ENCODE data around the gene NPTXR. TPM values are rescaled to one million over a fixed set of nuclear protein-coding genes. Genes with fewer than 3 reads are reported as not detected.

Gene NPTXR
- total and polyA plus RNA-seq, 2 donors (not counting 1 experiment from before 2014, with no cell fraction given): 1.0 to 2.0 TPM

- Histone ChIP-seq H3K4me1 (ENCODE audit: control insufficient read depth, extremely low read depth, insufficient read depth, low read length) (no peaks in the 10 kb centered on the region), H3K36me3 (ENCODE audit: control insufficient read depth, insufficient read depth, low read length) (no peaks in the 10 kb centered on the region), H4K20me1 (ENCODE audit: control insufficient read depth, extremely low read depth, insufficient read depth, low read length) (no peaks in the 10 kb centered on the region), H3K27ac (ENCODE audit: insufficient read depth, low read length) (no peak overlapping the region), H3K4me3 (replicated peaks in 1 of 4; ENCODE audit: control extremely low read depth in 1 of 4, insufficient read depth in 1 of 4, low read depth in 3 of 4, low read length in 4 of 4) (no peak overlapping the region), H3K9ac (ENCODE audit: insufficient read depth, low read length) (no peak overlapping the region), H3K79me2 (ENCODE audit: control insufficient read depth, insufficient read depth, low read length) (no peaks in the 10 kb centered on the region), H2AFZ (ENCODE audit: low read length) (no peak overlapping the region), H3K9me3 (ENCODE audit: control insufficient read depth, insufficient read depth, low read depth, low read length) (no peaks in the 10 kb centered on the region), H3K4me2 (ENCODE audit: extremely low read depth, insufficient read depth, low read length) (no peak overlapping the region), H3K27me3 (ENCODE audit: control insufficient read depth, insufficient read depth, low read length) (no peaks in the 10 kb centered on the region)
- TF ChIP-seq, protein P1, sequence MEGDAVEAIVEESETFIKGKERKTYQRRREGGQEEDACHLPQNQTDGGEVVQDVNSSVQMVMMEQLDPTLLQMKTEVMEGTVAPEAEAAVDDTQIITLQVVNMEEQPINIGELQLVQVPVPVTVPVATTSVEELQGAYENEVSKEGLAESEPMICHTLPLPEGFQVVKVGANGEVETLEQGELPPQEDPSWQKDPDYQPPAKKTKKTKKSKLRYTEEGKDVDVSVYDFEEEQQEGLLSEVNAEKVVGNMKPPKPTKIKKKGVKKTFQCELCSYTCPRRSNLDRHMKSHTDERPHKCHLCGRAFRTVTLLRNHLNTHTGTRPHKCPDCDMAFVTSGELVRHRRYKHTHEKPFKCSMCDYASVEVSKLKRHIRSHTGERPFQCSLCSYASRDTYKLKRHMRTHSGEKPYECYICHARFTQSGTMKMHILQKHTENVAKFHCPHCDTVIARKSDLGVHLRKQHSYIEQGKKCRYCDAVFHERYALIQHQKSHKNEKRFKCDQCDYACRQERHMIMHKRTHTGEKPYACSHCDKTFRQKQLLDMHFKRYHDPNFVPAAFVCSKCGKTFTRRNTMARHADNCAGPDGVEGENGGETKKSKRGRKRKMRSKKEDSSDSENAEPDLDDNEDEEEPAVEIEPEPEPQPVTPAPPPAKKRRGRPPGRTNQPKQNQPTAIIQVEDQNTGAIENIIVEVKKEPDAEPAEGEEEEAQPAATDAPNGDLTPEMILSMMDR (conservative IDR thresholded peaks at IDR 0.05 in 1 of 2, IDR thresholded peaks at IDR 0.05 in 1 of 2; ENCODE audit: low read depth in 1 of 2, low read length in 2 of 2): no peak
- no peak for TF ChIP-seq EZH2 (IDR thresholded peaks at IDR 0.05; ENCODE audit: low read length, missing control alignments)
- DNase-seq (ENCODE audit: low read depth in 2 of 2): no peak
These were observed 15.1 kb downstream of the NPTXR start for GRCh38 chr22:38828616-38829205.

DNA sequence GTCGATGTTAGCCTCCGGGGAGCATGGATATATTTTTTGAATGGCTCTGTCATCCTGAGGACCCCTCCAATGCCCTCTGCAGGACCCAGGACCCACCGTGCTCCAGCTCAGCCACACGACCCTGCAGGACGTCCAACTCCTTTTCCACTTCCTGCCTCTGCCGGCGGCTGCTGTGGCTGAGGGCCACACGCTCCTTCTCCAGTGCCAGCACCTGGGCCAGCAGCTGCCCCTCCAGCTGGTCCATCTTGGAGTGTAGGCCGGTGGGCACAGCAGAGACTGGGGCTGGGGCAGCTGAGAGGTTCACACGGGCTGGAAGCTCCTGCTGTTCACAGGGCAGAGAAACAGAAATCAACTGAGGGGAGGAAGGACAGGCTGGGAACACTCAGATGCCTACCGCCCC, 15.6 kb downstream of the NPTXR start:
- no peak for TF ChIP-seq EZH2 (IDR thresholded peaks at IDR 0.05; ENCODE audit: low read length, missing control alignments)
- TF ChIP-seq, protein P1 (conservative IDR thresholded peaks at IDR 0.05 in 1 of 2, IDR thresholded peaks at IDR 0.05 in 1 of 2; ENCODE audit: low read depth in 1 of 2, low read length in 2 of 2): no peak
- no peaks in the 10 kb centered on the region for H3K4me1 ChIP-seq (ENCODE audit: control insufficient read depth, extremely low read depth, insufficient read depth, low read length)
- no peak overlapping the region for H2AFZ ChIP-seq (ENCODE audit: low read length)
- no peaks in the 10 kb centered on the region for H4K20me1 ChIP-seq (ENCODE audit: control insufficient read depth, extremely low read depth, insufficient read depth, low read length)
- DNase-seq (ENCODE audit: low read depth in 2 of 2): no peak
- no peaks in the 10 kb centered on the region for H3K9me3 ChIP-seq (ENCODE audit: control insufficient read depth, insufficient read depth, low read depth, low read length)
- H3K9ac ChIP-seq (ENCODE audit: insufficient read depth, low read length): no peak overlapping the region
- H3K27ac ChIP-seq (ENCODE audit: insufficient read depth, low read length): no peak overlapping the region
- H3K79me2 ChIP-seq (ENCODE audit: control insufficient read depth, insufficient read depth, low read length): no peaks in the 10 kb centered on the region
- no peak overlapping the region for H3K4me3 ChIP-seq (replicated peaks in 1 of 4; ENCODE audit: control extremely low read depth in 1 of 4, insufficient read depth in 1 of 4, low read depth in 3 of 4, low read length in 4 of 4)
- no peaks in the 10 kb centered on the region for H3K27me3 ChIP-seq (ENCODE audit: control insufficient read depth, insufficient read depth, low read length)
- no peak overlapping the region for H3K4me2 ChIP-seq (ENCODE audit: extremely low read depth, insufficient read depth, low read length)
- H3K36me3 ChIP-seq (ENCODE audit: control insufficient read depth, insufficient read depth, low read length): no peaks in the 10 kb centered on the region

DNA sequence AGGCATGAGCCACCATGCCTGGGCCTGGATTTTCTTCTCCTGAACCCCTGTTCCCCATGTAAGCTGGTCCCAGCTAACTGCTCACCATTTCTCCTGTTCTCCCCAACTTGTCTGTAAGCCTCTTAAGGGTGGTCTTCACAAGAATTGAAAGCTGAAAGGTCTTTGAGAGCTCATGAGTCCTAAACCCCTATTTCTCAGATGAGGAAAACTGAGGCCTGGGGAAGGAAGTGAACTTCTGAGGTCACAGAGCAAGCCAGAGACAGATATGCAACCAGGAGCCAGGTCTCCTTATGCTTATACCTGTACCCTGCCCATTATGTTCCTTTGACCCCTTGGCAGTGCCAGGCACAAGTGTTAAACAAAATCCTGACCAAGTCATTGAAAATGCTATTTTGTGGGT, 16.3 kb downstream of the NPTXR start:
- TF ChIP-seq EZH2 (IDR thresholded peaks at IDR 0.05; ENCODE audit: low read length, missing control alignments): no peak
- TF ChIP-seq, protein P1 (conservative IDR thresholded peaks at IDR 0.05 in 1 of 2, IDR thresholded peaks at IDR 0.05 in 1 of 2; ENCODE audit: low read depth in 1 of 2, low read length in 2 of 2): no peak
- Histone ChIP-seq H3K4me3 (replicated peaks in 1 of 4; ENCODE audit: control extremely low read depth in 1 of 4, insufficient read depth in 1 of 4, low read depth in 3 of 4, low read length in 4 of 4) (no peak overlapping the region), H3K27me3 (ENCODE audit: control insufficient read depth, insufficient read depth, low read length) (no peaks in the 10 kb centered on the region), H3K9ac (ENCODE audit: insufficient read depth, low read length) (no peak overlapping the region), H3K4me2 (ENCODE audit: extremely low read depth, insufficient read depth, low read length) (no peak overlapping the region), H4K20me1 (ENCODE audit: control insufficient read depth, extremely low read depth, insufficient read depth, low read length) (no peaks in the 10 kb centered on the region), H3K36me3 (ENCODE audit: control insufficient read depth, insufficient read depth, low read length) (no peaks in the 10 kb centered on the region), H3K4me1 (ENCODE audit: control insufficient read depth, extremely low read depth, insufficient read depth, low read length) (no peaks in the 10 kb centered on the region), H3K9me3 (ENCODE audit: control insufficient read depth, insufficient read depth, low read depth, low read length) (no peaks in the 10 kb centered on the region), H3K27ac (ENCODE audit: insufficient read depth, low read length) (no peak overlapping the region), H2AFZ (ENCODE audit: low read length) (no peak overlapping the region), H3K79me2 (ENCODE audit: control insufficient read depth, insufficient read depth, low read length) (no peaks in the 10 kb centered on the region)
- DNase-seq (ENCODE audit: low read depth in 2 of 2): no peak
